GDM1 (cell line): ENCODE results near the gene LRP8.

Experiments
- DNase-seq: peaks from one replicate; lab custom pipeline; 2025; lab: John Stamatoyannopoulos, UW

Gene LRP8

GRCh38 chr1:53321776-53322602 lies 5.9 kb downstream of the LRP8 start:
- DNase-seq, result no peak

GRCh38 chr1:53321366-53321765 lies 6.5 kb downstream of the LRP8 start:
- no peak for DNase-seq

DNA sequence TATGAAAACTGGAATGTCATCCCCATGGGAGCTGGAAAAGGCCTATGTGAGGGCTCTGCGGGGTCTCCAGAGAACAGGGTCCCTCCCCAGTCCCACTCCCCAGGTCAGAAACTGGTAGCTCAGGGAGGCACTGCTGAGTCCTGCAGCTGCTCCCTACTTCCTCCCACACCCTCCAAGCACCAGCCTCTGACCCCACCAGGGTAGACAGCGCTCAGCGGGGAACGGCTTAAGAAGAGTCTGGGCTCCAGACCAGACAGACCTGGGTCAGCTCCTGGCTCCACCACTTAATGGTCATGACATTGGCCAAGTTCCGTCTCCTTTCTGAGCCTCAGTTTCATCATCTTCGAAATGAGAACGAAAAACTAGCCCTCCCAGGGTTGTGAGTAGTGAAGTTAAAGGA lies 7.2 kb downstream of the LRP8 start:
- DNase-seq, result no peak

DNA sequence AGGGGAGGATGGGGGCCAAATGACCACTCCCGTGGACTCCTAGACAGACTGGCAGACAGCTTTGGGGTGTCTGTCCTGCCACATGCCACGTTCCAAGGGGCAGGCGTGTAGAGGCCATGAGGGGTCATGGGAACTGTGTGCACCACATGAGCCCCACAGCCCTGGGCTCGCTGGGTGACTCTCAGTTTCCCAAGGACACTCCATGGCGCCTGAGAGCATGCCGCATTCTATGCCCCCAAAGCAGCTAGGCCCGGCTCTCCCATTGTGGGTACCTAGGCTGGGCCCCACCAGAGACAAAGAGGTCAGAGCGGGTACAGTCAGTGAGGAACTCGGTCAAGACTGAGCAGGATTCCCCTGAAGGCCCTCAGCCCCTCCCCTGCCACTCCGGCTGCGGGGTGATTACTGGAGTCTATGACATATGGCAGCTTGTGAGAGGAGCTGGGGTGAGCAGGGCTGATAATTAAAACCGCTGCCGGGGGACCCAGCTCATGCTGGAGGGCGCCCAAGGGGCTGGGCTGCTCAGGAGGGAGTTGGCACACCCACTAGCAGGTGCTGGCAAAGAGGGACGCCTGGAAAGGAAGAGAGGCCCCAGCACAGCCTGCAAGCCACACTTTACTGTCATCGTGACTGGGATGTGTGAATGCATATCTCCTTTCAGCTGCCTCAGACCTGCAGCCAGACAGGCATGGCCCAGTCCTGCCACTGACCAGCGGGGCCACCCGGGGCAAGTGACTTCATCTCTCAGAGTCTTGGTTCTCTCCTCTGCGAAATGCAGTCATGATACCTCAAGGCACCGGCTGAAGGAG lies 8.4 kb downstream of the LRP8 start:
- no peak for DNase-seq

DNA sequence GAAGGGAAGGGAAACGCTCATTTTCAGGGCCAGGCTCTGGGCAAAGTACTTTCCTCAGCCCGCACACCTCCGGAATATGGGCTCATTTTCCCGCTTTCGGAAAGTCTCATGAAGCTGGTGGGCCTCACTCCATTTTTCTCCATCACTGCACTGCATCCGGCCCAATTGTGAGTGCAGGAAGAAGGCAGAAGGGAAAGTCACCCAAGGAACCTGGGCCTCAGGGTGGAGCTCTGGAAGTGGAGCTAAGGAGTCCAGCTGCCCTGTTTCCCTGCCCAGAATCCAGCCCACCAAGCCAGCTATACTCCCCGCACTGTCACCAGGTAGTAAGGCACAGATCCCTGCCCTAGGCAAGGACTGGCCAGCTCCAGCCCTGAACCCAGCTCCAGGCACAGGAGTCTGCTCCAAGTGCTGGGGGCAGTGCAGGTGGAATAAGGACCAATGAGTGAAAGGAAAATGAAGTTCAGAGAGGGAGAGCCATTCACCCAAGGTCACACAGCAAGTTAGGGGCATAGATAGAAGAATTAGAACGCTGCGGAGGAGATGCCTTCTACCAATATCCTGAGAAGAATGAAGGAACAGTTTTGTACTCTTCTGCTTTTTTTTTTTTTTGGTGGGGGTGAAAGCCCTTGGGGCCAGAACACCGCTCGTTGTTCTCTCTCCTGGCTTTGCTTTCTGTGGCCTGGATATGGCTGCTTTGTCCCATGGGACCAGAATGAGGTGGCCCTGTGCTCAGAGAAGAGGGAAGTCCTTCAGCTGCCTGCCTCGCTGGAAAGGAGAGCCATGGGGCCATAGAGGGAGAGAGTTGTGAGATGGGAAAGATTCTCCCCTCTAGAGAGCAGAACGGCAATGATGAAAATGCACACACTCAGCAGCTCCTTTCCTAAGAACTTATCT lies 10.0 kb downstream of the LRP8 start:
- DNase-seq, result no peak

GRCh38 chr1:53316766-53317581 lies 10.9 kb downstream of the LRP8 start:
- DNase-seq, result no peak

DNA sequence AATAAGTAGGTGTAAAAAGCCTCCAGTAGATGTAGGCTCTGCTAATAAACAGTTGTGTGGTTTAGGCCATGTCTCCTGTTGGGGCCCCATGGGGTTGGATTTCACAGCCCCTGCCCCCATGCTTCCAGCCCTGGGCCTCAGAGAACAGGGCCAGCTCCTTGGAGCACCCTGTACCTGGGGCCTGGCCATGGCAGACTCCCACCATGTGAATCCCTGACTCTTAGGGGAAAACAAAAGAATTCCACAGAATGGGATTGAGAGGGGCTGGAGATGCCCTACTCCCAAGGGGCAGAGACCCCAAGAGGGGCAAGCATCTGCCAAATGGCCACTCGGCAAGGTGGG lies 11.5 kb downstream of the LRP8 start:
- DNase-seq, result no peak

DNA sequence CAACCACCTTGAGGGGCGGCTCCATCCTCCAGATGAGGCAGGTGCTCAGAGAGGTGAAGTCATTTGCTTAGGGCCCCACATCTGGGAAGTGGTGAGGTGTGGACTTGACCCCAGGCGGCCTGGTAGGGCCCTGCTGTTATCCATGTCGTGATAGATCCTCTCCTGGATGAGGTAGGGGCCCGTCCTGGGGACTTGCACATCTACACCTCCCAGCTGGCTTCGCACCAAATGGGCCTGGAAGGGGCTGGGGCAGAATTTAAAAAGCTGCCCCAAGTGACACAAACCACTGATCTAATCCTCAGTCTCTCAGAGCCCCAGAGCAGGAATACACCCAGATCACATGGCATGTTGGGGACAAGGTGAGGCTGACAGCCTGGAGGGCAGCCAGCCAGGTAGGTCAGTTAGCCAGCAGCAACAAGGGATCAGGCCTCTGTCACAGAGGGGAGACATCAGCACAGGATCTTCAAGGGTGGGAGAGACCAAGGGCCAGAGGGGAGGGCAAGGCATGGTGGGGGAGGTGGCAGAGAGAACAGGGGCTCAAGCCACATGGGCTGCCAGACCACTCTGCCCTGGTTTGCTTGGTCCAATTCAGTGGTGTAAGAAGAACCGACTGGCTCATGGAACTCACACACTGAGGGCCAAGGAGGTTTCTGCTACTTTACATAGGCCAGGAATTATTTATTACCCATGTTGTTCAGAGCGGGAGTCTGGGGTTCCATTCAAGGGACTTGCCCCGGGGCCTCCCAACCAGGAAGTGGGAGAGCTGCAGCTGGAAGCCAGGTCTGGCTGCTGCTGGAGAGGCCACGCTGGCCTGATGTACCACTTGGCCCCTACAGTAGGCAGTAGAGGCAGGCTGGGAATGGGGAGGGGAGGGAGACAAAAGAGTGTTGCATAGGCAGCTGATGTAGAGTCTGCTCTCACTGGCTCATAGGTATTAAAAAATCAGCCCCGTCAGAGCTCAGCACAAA lies 12.1 kb downstream of the LRP8 start:
- DNase-seq, result no peak

DNA sequence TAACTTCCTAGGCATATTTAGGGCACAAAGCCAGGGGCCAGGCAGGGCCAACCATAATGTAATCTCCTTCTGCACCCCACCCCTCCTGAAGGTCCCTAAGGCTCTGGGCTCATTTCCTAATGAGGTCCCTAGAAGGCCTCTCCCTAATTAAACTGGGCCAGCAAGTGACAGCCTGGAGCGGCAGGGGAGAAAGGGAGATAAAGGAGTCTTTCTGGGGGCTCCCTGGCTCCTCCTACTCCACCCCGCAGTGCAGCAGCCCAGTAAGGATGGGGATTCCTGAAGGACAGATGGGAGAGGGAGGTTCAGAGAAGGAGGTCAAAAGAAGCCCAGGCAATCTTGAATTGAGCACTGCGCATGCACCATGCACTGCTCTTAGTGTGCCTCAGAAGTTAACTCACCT lies 12.8 kb downstream of the LRP8 start:
- DNase-seq, result no peak

DNA sequence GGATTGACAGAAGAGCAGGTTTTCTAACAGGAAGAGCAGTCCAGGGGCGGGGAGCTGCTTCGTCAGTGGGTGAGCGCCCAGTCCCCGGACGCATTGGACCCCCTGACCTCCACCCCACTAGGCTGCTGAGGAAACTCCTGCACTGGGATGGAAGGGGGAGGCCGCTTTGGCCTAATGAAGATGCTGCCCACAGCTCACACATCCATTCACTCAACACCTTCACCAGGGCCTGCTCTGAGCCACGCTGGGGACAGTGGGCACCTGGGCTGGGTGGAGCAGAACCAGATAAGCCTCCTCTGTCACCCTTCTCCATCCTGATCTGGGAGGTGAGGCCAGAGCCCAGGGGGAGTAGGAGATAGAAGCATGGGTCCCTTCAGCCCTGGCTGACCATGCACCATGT lies 13.3 kb downstream of the LRP8 start:
- no peak for DNase-seq

DNA sequence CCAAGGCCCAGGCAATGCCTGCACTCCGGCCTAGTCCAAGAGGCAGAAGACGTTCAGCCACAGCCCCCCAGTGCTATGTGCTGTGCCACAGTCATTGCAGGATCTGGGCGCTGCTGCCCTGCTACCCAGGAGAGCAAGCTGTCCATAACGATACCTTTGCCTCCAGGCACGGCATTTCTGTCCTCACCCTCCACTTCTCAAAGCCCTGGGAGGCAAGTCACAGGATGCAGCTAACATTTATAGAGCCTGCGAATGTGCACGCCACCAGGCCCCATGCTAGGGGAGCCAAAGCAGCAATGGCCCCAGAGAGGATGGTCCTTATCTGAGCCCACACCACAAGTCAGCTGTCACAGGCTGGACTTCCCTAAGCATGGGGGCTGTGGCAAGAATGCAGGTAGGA lies 13.8 kb downstream of the LRP8 start:
- DNase-seq, result no peak

GRCh38 chr1:53313556-53313955 lies 14.3 kb downstream of the LRP8 start:
- no peak for DNase-seq

DNA sequence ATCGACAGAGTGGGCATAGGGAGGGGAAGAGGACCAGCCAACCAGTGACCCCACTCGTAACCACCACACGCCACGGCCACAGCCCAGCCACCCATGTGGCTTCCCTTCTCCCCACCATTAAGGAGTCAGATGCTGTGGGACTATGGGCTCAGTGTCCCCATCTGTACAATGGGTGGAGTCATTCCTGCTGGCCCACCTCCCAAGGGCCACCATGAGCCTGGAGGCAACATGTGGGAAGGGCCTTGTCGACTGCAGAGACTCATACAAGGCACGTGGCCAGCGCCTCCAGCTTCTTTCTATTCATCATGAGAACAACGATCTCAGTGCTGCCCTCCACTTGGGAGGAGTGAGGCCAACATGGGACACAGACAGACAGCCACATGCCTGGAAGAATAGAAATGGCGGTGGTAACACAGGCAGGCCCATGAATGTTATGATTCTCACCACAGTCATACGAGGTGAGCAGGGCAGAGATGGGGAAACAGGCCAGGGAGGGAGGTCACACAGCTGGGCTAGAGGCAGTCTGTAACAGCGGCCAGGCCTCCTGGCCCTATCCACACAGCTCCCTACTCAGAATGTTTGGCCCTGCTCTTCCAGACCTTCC lies 16.1 kb downstream of the LRP8 start:
- no peak for DNase-seq

DNA sequence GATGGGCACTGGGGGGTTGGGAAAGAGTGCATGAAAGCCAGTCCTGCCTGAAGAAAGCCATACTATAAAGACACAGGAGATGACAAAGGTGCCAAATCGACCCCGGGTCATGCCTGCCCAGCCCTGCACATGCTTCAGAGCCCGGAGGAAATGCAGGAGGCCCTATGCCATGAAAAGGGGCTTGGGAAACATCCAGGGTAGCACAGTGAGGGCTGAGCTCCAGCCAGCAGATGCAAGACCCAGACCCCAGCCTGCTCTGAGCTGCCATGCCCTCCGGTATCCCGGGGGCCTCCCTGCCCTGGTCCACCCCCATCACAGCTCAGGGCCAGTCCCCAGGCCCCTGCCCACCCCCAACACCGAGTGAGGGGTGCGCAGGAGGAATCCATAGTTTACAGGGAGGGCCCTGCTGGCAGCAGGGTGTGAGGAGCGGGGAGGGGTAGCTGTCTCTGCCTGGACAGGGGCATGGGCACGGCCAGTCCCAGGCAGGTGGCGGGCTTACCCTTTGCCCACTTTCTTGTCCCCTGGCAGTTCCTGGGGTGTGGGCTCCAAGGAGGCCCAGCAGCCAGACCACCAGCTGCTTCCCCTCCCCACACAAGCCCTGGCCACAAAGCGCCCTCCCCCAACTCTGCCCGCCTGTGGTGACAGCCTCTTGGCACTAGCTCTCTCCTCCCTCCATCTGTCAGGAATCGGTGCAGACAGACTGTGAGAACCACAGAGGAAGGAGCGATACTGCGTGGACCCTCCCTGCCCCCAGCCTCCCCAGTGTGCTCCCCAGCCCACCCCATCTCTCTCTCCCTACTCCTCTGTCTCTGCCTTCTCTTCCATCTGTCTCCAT lies 16.8 kb downstream of the LRP8 start:
- DNase-seq, result no peak

GRCh38 chr1:53309802-53310201 lies 18.1 kb downstream of the LRP8 start:
- DNase-seq, result no peak

- no peak for DNase-seq
Measured at GRCh38 chr1:53308506-53308905, 19.4 kb downstream of the LRP8 start.

DNA sequence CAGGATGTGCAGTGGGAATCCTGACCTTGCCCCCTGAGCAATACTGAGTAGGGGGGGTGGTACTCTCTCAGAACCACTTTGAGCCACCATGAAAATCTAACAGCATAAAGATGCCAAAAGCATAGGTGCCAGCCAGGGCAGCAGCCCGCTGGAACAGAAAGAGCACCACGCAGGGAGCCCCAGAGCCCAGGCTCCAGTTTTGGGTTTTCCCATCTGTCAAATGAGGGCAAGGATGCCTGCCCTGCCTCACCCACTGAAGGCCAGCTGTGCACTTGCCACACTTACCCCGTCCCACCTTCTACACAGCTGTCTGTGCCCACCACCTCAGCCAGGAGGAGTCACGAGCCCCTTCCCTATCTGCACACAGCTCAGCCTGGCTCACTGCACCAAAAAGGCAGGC lies 20.8 kb downstream of the LRP8 start:
- DNase-seq, result no peak

DNA sequence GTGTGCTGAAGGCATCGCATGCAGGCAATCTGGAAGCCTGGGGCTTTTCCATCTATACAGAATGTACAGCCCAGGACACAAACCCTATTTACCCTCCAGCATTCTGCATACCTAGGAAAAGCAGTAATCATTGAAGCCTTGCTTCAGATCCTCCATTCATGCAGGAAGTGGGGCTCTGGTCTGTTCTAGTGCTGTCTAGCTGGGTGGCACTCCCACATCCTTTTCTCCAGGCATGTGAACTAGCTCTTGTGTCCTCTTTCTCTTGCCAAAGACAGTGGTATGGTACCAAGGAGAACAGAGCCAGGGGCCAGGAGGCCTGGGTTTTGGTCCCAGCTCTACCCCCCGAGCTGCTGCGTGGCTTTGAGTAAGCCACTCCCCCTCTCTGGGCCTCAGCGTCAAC lies 21.7 kb downstream of the LRP8 start:
- no peak for DNase-seq

DNA sequence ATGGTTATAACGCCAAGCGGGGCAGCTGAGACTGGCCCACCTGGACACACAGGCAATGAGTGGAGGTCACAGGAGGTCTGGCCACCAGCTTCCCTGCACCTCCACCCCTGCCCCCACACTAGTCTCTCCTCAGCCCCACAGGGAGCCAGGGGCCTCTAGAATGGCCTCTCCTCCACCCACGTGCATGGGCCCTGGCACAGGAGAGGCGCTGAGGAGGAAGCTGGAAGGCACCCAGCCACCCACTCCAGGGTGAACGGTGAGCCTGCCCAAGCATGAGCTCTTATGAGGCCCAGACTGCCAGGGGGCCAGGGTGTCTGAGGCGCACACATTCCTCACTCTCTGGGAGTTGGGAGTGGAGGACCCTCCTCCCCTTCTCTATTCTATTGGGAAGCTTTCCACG lies 22.2 kb downstream of the LRP8 start:
- DNase-seq, result no peak
